Hepatocyte (in vitro differentiated cells): ENCODE data around the gene CYB561D1.

Source experiments
- EZH2 ChIP-seq: fragments of 200-600 bp; sonication (generic); IDR thresholded peaks from 2 replicates; pipeline ENCODE4 v1.6.1; 2016; ENCODE audit warnings: antibody characterized with exemption, mild to moderate bottlenecking, borderline replicate concordance
- TF ChIP-seq, protein P1 (sequence below): fragments of 200-600 bp; sonication (generic); IDR thresholded peaks from 2 replicates; pipeline ENCODE4 v1.5.1; 2016; ENCODE audit warnings: antibody characterized with exemption, mild to moderate bottlenecking; ENCODE audit not compliant: poor library complexity

DNA sequence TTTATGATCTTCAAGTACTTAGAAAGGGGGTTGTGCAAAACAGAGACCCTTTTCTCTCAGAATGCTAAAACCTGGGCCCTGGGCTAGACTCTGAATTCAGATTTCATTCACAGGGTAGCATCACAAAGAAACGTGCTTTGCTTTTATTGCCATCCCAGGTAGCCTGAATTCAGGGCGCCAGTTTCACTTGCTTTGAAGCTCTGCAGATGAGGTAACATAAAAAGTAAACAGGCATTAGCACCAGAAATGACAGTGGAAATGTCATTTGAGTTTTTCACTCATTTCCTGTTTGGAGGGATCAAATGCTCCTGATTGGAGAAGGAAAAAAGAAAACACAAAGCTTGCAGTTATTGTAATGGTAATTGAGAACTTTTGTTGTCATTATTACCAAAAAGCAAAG lies 25.0 kb upstream of the CYB561D1 start:
- TF ChIP-seq, protein P1, sequence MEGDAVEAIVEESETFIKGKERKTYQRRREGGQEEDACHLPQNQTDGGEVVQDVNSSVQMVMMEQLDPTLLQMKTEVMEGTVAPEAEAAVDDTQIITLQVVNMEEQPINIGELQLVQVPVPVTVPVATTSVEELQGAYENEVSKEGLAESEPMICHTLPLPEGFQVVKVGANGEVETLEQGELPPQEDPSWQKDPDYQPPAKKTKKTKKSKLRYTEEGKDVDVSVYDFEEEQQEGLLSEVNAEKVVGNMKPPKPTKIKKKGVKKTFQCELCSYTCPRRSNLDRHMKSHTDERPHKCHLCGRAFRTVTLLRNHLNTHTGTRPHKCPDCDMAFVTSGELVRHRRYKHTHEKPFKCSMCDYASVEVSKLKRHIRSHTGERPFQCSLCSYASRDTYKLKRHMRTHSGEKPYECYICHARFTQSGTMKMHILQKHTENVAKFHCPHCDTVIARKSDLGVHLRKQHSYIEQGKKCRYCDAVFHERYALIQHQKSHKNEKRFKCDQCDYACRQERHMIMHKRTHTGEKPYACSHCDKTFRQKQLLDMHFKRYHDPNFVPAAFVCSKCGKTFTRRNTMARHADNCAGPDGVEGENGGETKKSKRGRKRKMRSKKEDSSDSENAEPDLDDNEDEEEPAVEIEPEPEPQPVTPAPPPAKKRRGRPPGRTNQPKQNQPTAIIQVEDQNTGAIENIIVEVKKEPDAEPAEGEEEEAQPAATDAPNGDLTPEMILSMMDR = no peak
- no peak for TF ChIP-seq EZH2
